Right ventricle myocardium inferior (tissue), 1 donor: Measurements from ENCODE around the gene NHP2. TPM values are rescaled to one million over a fixed set of nuclear protein-coding genes. Genes with fewer than 3 reads are reported as not detected.

Experiments
- ATAC-seq: fragments of 200-7000 bp; cut with Tn5 transposase; one replicate; pipeline ENCODE4 v1.9.1; 2020; ENCODE audit warnings: mild to moderate bottlenecking, moderate library complexity
- DNase-seq: peaks from one replicate; pipeline ENCODE4 v3.0.0; 2021; ENCODE audit errors: missing footprints
- intact Hi-C: fragments of 100-400 bp; cut with DNase I; formaldehyde crosslinking; loops from one replicate; pipeline ENCODE4 v1.11.0; 2022
- total RNA-seq: library from RNA; stranded (reverse); fragmentation: NEBNext Ultra II Directional; extraction: Animal tissue kit (Norgen Biotek cat#: 25700); gene quantifications from one replicate; pipeline ENCODE4 v1.2.1, GENCODE V29; 2021
- donor health status: DM: no; HTN: yes; CAD: no; lungs with severe emphysema.

The NHP2 gene
- total RNA-seq, 1 donor from 2014 or later = 79.8 TPM

DNA sequence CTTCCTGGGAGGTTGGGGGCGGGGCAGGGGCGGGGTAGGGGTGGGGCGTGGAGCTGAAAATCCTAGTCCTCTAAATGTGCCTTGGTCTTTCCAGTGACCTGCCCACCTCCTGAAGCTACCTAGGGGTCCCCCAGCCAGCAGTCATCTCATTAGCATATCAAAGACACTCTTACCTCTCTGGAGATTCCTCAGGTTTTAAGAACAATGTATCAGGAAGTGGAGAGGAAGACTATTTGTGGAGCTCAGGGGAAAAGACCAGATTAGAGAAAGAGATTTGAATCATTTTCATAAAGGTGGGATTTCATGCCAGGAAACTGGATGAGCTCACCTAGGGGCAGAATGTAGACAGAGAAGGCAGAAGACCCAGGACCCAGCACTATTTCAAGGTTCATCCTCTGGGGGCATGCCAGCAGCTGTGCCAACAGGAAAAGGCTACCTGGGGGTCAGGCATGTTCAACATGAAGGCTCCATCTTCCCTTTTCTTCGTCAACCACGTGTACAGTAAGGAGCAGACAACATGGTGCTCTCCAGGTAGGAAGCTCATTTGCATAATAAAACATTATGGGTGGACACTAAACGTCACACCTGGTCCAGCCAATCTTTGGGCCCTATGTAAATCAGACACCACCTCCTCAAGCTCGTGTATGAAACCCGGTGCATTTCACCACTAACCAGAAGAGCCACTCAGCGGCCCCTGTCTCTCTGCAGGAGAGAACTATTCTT, 26.6 kb upstream of the NHP2 start:
- no peak for DNase-seq
- no peak for ATAC-seq
- intact Hi-C loops = no loop called here

DNA sequence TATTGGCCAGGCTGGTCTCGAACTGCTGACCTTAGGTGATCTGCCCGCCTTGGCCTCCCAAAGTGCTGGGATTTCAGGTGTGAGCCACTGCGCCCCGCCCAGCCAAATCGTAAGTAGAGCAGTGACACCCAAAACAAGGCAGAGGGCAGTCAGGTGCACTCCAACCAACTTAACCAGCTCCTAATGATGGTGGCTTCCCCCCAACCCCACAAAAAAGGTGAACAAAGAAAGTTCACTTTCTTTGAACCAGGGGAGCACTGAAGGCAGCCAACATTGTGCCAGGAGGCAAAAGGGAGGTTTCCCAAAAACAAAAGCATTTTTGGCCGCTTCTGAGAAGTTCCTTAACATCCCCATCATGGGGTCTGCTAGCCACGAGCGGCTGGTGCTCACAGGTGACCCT, 23.9 kb upstream of the NHP2 start:
- intact Hi-C loops = no loop called here
- DNase-seq (no peak), ATAC-seq (no peak)

GRCh38 chr5:178176791-178177190, 23.1 kb upstream of the NHP2 start:
- intact Hi-C loops = no loop called here
- no peak for ATAC-seq
- no peak for DNase-seq

DNA sequence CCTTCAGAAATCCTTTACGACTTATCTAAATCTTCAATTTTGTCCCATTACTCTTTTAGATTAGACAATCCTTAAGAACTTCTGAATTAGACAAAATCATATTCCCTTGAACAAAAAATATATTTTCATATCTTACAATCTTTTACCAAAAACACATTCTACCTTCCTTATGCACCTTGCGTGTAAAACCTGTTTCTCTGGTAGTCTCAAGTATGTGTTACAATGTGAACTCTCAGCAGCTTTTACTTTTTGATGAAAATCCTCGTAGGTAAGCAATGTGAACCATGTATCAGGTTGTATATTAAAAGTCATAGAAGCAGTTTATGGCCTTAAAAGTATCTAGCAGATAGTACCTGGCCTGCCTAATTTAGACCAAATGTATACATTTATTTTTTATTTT, 20.8 kb upstream of the NHP2 start:
- DNase-seq (no peak), ATAC-seq (no peak)

DNA sequence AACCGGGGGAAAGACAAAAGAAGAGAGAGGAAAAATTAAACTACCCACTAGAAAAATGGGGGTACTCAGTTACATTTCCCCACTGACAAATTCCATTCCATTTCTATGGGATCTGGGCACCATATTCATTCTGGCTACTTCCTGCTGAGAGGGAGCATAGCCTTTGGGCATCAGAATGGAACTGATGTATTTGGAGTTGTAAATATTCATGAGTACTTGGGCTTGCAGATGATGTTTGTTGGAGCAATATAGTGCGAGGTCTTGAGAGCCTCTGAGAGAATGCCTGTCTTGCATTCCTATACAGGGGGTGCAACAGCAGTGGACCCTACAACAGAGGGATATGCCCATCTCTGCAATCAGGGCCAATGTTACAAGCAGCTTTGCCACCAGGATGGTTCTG, 16.8 kb upstream of the NHP2 start:
- ATAC-seq = no peak
- intact Hi-C loops = no loop called here
- DNase-seq = no peak

More for the DNA sequence above, 20.8 kb upstream of the NHP2 start:
- intact Hi-C loops = no loop called here

GRCh38 chr5:178165581-178165980, 11.9 kb upstream of the NHP2 start:
- ATAC-seq = no peak
- intact Hi-C loops = no loop called here
- no peak for DNase-seq

DNA sequence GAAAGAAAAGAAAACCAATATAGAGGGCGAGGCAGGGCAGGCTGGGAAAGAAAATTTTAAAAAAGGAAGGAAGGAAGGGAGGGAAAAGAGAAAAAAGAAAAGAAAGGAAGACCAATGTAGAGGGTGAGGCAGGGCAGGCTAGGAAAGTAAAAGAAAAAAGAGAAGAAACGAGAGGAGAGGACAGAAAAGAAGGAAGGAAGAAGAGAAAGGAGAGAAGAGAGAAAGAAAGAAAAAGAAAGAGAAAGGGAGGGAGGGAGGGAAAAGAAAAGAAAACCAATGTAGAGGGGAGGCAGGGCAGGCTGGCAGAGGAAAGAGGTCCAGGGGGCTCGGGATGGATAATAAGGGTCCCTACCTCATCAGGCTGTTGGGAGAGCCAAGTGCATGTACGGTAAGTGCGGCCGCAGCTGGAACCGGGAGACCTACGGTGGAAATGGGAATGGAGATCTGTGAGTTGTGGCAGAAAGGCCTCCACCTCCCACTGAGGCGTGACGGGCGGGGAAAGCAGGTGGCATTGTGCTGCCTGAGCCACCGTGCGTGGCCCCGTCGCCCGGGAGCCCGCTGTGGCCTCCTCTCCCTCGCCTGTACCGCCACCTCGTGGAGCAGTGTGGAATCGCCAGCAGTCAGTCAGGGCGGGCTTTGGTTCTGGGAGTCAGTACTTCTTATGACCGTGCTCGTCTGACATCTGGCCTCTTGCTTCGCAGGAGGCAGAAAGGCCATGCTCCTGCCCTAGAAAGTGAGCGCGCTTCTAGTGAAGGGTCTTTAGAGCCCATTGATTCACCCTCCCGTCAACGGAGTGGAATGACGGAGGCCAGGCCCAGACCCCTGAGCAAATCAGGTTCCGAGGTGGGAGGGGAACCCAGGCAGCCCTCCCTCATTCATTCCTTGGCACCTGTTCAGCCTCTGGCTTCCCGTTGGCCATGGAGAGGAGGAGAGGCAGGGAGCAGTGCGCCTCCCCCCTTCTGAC, 10.4 kb upstream of the NHP2 start:
- ATAC-seq (peak; percentile 91), DNase-seq (peak; percentile 93)
- intact Hi-C loops = loop anchor here (1.0 kb wide), 1 partner anchor 88 kb away; no protein-coding TSS in a partner anchor

GRCh38 chr5:178162481-178162880, 8.8 kb upstream of the NHP2 start:
- intact Hi-C loops = no loop called here
- ATAC-seq = no peak
- DNase-seq = no peak

DNA sequence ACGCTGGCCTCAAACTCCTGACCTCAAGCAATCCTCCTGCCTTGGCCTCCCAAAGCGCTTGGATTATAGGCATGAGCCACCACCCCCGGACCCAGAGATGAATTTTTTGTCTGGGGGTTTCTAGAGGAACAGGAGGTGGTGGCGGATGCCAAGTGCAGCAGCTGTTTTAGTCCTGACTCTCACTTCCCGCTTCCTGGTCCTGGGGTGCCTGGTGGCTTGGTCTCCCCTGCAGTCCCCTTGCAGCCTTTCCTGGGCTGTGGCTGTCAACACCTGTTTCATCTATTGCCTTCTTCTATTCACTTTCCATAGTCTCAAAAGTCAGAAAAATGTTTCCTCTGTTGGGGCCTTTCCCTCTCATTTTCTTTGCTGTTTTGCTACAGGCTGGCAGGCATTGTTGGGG, 6.5 kb upstream of the NHP2 start:
- ATAC-seq = no peak
- no peak for DNase-seq
- intact Hi-C loops = no loop called here

- ATAC-seq = no peak
- intact Hi-C loops = no loop called here
Observed at GRCh38 chr5:178155065-178155464, 1.4 kb upstream of the NHP2 start.

GRCh38 chr5:178152491-178153444, 917 bp downstream of the NHP2 start:
- no peak for ATAC-seq
- DNase-seq = no peak
- intact Hi-C loops = no loop called here

More at GRCh38 chr5:178155065-178155464, 1.4 kb upstream of the NHP2 start:
- no peak for DNase-seq

- DNase-seq (no peak), ATAC-seq (no peak)
- intact Hi-C loops = no loop called here
Observed at GRCh38 chr5:178150977-178151734, 2.5 kb downstream of the NHP2 start.

DNA sequence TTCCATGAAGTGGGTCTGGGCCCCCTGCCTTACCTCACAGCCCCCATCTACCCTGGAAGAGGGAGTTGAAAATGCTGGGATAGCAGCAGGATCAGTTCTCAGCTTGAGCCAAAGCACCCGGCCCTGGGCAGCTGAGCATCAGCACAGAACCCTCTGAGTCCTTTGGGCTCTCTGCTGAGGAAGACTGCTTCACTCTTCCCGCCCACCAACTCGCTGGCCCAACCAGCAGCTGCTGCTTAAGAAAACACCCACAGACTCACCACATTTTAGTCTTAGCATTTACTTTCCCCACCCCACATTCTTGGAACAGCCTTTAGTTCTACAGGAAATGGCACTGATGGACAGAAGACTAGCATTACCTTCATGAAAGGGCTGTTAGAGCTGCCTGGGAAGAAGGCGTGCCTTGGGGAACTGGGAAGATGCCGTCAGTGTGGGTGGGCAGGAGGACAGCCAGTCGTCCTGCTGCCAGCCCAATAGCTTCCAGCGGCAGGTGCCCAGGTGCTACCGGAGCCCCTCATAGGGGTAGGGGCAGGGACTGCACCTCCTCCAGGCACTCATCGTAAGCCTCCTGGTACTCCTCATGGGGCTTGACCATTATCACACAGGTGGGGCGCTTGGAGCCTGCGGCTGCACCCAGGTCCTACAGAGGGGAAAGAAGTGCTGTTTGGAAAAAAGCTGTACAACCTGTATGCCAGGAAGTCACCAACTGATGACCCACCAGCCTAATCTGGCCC, 4.3 kb downstream of the NHP2 start:
- no peak for ATAC-seq
- DNase-seq = no peak
- intact Hi-C loops = no loop called here

DNA sequence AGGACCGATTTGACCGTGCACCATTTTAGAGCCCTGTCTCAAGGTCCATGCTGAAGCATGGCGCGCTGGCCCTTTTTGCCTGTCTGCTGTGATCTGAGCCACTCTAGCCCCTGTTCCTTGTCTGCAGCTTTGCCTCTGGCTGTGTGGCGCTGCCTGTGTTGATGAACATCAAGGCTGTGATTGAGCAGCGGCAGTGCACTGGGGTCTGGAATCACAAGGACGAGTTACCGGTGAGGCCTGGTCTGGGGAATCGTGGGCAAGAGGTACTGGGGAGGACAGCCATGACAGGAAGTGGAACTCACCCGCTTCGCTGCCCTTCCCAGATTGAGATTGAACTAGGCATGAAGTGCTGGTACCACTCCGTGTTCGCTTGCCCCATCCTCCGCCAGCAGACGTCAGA, 6.3 kb downstream of the NHP2 start:
- ATAC-seq (no peak), DNase-seq (no peak)
- intact Hi-C loops = no loop called here

DNA sequence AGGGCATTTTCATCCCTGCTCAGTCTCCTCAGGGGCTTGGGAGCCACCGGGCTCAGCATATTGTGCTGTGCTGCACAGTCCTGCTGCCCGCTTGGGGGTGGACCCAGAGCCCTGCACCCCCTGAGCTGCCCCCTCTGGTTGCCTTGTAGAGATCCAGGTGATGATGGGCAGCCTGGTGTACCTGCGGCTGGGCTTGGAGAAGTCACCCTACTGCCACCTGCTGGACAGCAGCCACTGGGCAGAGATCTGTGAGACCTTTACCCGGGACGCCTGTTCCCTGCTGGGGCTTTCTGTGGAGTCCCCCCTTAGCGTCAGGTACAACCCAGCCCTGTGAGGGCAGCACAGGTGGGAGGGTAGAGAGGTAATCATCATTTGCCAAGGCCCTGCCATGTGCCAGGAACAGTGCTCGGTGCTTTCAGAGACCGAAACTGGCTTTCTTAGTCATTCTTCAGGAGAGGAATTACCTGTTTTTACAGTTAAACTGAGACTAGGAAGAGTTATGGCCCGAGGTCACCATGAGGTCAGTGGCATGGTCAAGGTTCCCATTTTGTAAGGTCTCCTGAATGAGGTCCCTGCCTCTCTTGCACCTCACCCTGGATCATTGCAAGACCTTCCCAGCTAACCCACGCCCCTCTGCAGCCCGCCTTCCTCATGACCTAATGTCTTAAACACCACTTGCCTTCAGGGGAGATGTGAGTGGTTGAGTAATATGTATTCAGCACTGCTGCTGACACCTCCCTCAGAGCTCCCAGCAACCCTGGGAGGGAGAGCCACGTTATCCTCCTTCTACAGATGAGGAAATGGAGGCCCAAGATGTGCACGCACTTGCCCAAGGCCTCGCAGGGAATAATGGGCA, 7.5 kb downstream of the NHP2 start:
- DNase-seq (no peak), ATAC-seq (no peak)
- intact Hi-C loops = loop anchor here (1.0 kb wide), 1 partner anchor 70 kb away; no protein-coding TSS in a partner anchor

GRCh38 chr5:178143901-178144300, 9.8 kb downstream of the NHP2 start:
- peak; percentile 87 for DNase-seq
- intact Hi-C loops = no loop called here
- peak; percentile 84 for ATAC-seq

DNA sequence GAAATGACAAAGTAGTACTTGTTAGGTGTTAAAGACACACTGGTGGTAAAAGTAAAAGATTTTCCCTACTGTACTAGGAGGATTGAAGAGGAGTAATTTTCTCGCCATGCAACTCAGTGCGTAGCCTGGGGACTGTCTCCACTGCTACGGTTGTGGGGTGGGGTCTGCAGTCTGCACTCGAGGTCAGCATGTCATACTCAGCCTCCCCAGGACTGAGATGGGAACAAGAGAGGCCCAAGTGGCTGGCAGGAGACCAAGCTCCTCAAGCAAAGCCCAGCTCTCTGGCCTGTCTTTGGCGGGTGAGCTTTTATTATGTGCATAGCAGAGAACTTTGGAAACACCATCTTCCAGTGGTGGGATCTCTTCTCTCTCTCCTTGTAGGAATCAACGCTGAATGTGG, 10.4 kb downstream of the NHP2 start:
- DNase-seq (no peak), ATAC-seq (no peak)
- intact Hi-C loops = no loop called here
